Measurements from ENCODE around the gene ARRDC5.

The ARRDC5 gene

DNA sequence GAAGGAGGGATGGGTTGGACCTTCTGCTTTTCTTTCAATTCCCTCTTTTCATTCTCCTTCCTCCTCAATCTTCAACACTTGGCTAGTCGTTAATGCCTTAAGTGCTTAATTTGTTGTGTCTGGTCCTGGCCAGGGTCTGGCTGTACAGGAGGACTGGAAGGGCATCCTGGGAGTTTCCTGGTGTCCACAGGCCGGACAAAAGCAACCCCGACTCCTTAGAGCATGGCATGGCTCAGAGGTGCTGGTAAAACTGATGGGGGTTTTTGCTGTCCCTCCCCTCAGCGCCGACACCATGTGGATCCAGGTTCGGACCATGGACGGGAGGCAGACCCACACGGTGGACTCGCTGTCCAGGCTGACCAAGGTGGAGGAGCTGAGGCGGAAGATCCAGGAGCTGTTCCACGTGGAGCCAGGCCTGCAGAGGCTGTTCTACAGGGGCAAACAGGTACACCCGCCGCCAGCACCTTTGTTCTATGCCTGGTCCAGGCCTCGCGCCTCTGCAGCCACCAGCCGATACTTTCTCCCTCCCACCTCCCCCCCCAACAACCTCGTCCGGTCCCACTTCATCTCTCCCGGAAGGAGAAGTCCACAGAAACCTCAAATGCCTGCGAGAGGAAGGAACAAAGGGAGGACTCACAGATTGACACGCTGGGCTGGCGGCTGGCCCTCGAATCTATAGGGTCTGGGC lies 8.0 kb upstream of the ARRDC5 start:
- Histone ChIP-seq H3K27ac (ENCODE audit: extremely low read depth, low read depth, low read length) (peak overlapping the region; percentile 92), H3K4me3 (ENCODE audit: low read depth, low read length) (peak overlapping the region; percentile 77), H3K4me1 (ENCODE audit: control insufficient read depth, insufficient read depth, low read length) (peaks cover 13% of the 10 kb centered on the region), H3K9me3 (ENCODE audit: control insufficient read depth, insufficient read depth, low read depth, low read length) (no peaks in the 10 kb centered on the region), H3K36me3 (ENCODE audit: control insufficient read depth in 2 of 2, insufficient read depth in 1 of 2, low read length in 2 of 2) (peaks cover 15 to 51% of the 10 kb centered on the region in 2 experiments; a peak in 2 of 3 replicates)
- ChIA-PET CTCF (interaction anchor here (0.7 to 6.2 kb wide), 12 partner anchors 14 to 120 kb away, joined by 3 to 60 read pairs (median 6); no protein-coding TSS in a partner anchor), POLR2A (interaction anchor here (0.8 to 3.4 kb wide), 6 partner anchors 15 to 101 kb away, joined by 6 to 14 read pairs (median 10); partner anchors contain the start of genes KDM4B and PLIN3)
- TF ChIP-seq ZNF48 (tag by site-specific recombination; IDR thresholded peaks at IDR 0.05) (no peak), SETDB1 (IDR thresholded peaks at IDR 0.05; ENCODE audit: insufficient read length, low read length) (no peak), ZNF341 (tag by site-specific recombination; IDR thresholded peaks at IDR 0.05; ENCODE audit: low read depth) (peak; percentile 99), GLIS2 (tag by site-specific recombination; IDR thresholded peaks at IDR 0.05) (peak; percentile 23; the same call in 1 of the 2 replicates), ZBTB17 (tag by site-specific recombination; IDR thresholded peaks at IDR 0.05) (no peak), ZNF76 (tag by site-specific recombination; IDR thresholded peaks at IDR 0.05; ENCODE audit: borderline replicate concordance, low read depth) (0 out of 2 replicates have a peak, but pooled peaks have one; percentile 39), ZNF701 (tag by site-specific recombination; IDR thresholded peaks at IDR 0.05) (no peak), ZEB2 (tag by site-specific recombination; IDR thresholded peaks at IDR 0.05) (no peak), BCL11B (tag by site-specific recombination; IDR thresholded peaks at IDR 0.05; ENCODE audit: low read depth) (no peak), WT1 (tag by site-specific recombination; IDR thresholded peaks at IDR 0.05) (peak; percentile 17; the same call in 1 of the 2 replicates), ZBTB1 (tag by site-specific recombination; IDR thresholded peaks at IDR 0.05) (no peak), ZBTB8A (tag by site-specific recombination; IDR thresholded peaks at IDR 0.05) (no peak), ZNF311 (tag by site-specific recombination; IDR thresholded peaks at IDR 0.05; ENCODE audit: borderline replicate concordance) (no peak), ZNF223 (tag by site-specific recombination; IDR thresholded peaks at IDR 0.05) (no peak), ZNF624 (tag by site-specific recombination; IDR thresholded peaks at IDR 0.05) (no peak), ZNF366 (tag by site-specific recombination; conservative IDR thresholded peaks at IDR 0.05) (0 out of 2 replicates have a peak, but pooled peaks have one; percentile 42), ZNF184 (tag by site-specific recombination; IDR thresholded peaks at IDR 0.05) (no peak), SP2 (tag by site-specific recombination; IDR thresholded peaks at IDR 0.05) (peak; percentile 56), EGR2 (tag by site-specific recombination; IDR thresholded peaks at IDR 0.05; ENCODE audit: low read depth) (0 out of 2 replicates have a peak, but pooled peaks have one; percentile 17)
- TF ChIP-seq, protein P1, sequence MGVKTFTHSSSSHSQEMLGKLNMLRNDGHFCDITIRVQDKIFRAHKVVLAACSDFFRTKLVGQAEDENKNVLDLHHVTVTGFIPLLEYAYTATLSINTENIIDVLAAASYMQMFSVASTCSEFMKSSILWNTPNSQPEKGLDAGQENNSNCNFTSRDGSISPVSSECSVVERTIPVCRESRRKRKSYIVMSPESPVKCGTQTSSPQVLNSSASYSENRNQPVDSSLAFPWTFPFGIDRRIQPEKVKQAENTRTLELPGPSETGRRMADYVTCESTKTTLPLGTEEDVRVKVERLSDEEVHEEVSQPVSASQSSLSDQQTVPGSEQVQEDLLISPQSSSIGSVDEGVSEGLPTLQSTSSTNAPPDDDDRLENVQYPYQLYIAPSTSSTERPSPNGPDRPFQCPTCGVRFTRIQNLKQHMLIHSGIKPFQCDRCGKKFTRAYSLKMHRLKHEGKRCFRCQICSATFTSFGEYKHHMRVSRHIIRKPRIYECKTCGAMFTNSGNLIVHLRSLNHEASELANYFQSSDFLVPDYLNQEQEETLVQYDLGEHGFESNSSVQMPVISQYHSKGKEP (tag by site-specific recombination; IDR thresholded peaks at IDR 0.05), result no peak
- TF ChIP-seq, protein P2, sequence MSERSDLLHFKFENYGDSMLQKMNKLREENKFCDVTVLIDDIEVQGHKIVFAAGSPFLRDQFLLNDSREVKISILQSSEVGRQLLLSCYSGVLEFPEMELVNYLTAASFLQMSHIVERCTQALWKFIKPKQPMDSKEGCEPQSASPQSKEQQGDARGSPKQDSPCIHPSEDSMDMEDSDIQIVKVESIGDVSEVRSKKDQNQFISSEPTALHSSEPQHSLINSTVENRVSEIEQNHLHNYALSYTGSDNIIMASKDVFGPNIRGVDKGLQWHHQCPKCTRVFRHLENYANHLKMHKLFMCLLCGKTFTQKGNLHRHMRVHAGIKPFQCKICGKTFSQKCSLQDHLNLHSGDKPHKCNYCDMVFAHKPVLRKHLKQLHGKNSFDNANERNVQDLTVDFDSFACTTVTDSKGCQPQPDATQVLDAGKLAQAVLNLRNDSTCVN (tag by site-specific recombination; optimal IDR thresholded peaks at IDR 0.05), result peak; percentile 18
- TF ChIP-seq, protein P3, sequence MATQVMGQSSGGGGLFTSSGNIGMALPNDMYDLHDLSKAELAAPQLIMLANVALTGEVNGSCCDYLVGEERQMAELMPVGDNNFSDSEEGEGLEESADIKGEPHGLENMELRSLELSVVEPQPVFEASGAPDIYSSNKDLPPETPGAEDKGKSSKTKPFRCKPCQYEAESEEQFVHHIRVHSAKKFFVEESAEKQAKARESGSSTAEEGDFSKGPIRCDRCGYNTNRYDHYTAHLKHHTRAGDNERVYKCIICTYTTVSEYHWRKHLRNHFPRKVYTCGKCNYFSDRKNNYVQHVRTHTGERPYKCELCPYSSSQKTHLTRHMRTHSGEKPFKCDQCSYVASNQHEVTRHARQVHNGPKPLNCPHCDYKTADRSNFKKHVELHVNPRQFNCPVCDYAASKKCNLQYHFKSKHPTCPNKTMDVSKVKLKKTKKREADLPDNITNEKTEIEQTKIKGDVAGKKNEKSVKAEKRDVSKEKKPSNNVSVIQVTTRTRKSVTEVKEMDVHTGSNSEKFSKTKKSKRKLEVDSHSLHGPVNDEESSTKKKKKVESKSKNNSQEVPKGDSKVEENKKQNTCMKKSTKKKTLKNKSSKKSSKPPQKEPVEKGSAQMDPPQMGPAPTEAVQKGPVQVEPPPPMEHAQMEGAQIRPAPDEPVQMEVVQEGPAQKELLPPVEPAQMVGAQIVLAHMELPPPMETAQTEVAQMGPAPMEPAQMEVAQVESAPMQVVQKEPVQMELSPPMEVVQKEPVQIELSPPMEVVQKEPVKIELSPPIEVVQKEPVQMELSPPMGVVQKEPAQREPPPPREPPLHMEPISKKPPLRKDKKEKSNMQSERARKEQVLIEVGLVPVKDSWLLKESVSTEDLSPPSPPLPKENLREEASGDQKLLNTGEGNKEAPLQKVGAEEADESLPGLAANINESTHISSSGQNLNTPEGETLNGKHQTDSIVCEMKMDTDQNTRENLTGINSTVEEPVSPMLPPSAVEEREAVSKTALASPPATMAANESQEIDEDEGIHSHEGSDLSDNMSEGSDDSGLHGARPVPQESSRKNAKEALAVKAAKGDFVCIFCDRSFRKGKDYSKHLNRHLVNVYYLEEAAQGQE (tag by site-specific recombination; IDR thresholded peaks at IDR 0.05), result peak; percentile 51
- TF ChIP-seq, protein P4, sequence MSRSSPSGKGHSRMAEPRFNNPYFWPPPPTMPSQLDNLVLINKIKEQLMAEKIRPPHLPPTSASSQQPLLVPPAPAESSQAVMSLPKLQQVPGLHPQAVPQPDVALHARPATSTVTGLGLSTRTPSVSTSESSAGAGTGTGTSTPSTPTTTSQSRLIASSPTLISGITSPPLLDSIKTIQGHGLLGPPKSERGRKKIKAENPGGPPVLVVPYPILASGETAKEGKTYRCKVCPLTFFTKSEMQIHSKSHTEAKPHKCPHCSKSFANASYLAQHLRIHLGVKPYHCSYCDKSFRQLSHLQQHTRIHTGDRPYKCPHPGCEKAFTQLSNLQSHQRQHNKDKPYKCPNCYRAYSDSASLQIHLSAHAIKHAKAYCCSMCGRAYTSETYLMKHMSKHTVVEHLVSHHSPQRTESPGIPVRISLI (tag by site-specific recombination; IDR thresholded peaks at IDR 0.05), result no peak
- TF ChIP-seq, protein P5, sequence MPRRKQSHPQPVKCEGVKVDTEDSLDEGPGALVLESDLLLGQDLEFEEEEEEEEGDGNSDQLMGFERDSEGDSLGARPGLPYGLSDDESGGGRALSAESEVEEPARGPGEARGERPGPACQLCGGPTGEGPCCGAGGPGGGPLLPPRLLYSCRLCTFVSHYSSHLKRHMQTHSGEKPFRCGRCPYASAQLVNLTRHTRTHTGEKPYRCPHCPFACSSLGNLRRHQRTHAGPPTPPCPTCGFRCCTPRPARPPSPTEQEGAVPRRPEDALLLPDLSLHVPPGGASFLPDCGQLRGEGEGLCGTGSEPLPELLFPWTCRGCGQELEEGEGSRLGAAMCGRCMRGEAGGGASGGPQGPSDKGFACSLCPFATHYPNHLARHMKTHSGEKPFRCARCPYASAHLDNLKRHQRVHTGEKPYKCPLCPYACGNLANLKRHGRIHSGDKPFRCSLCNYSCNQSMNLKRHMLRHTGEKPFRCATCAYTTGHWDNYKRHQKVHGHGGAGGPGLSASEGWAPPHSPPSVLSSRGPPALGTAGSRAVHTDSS (tag by site-specific recombination; IDR thresholded peaks at IDR 0.05), result 0 out of 2 replicates have a peak, but pooled peaks have one; percentile 30
- TF ChIP-seq, protein P6, sequence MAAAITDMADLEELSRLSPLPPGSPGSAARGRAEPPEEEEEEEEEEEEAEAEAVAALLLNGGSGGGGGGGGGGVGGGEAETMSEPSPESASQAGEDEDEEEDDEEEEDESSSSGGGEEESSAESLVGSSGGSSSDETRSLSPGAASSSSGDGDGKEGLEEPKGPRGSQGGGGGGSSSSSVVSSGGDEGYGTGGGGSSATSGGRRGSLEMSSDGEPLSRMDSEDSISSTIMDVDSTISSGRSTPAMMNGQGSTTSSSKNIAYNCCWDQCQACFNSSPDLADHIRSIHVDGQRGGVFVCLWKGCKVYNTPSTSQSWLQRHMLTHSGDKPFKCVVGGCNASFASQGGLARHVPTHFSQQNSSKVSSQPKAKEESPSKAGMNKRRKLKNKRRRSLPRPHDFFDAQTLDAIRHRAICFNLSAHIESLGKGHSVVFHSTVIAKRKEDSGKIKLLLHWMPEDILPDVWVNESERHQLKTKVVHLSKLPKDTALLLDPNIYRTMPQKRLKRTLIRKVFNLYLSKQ (tag by site-specific recombination; IDR thresholded peaks at IDR 0.05; ENCODE audit: borderline replicate concordance), result no peak

All from HEK293 (cell line).